Spleen (tissue), 7 donors: ENCODE data around the gene ADGRF3.

Experiments used
- CTCF ChIP-seq, 11 experiments: fragments of 200-600 bp in 7 of 11; fragments of 450-650 bp in 4 of 11; sonication (generic) in 4 of 11; IDR thresholded peaks in 8 of 11; conservative IDR thresholded peaks in 3 of 11; 1 replicate in 7 of 11; 2 replicates in 4 of 11; pipeline versions ENCODE4 v1.4.0 to v1.8.0; 2016 to 2021; ENCODE audit warnings: antibody characterized with exemption in 11 of 11, inconsistent platforms in 4 of 11, mild to moderate bottlenecking in 1 of 11
- POLR2A ChIP-seq, 3 donors: fragments of 450-650 bp; IDR thresholded peaks; one replicate each; pipeline ENCODE4 v1.5.1; 2017; ENCODE audit warnings: antibody characterized with exemption in 3 of 3, mild to moderate bottlenecking in 1 of 3
- POLR2AphosphoS5 ChIP-seq, 3 donors: sonication (generic); formaldehyde crosslinking; IDR thresholded peaks; one replicate each; pipeline ENCODE4 v1.5.1; 2017; ENCODE audit warnings: antibody characterized with exemption in 3 of 3
- donor health status: DM: no; HTN: no; CAD: no; lungs with moderate emphysema.
- donor health status: DM: no; HTN: no; CAD: no.
- donor health status: DM: no; HTN: no; CAD: no.

DNA sequence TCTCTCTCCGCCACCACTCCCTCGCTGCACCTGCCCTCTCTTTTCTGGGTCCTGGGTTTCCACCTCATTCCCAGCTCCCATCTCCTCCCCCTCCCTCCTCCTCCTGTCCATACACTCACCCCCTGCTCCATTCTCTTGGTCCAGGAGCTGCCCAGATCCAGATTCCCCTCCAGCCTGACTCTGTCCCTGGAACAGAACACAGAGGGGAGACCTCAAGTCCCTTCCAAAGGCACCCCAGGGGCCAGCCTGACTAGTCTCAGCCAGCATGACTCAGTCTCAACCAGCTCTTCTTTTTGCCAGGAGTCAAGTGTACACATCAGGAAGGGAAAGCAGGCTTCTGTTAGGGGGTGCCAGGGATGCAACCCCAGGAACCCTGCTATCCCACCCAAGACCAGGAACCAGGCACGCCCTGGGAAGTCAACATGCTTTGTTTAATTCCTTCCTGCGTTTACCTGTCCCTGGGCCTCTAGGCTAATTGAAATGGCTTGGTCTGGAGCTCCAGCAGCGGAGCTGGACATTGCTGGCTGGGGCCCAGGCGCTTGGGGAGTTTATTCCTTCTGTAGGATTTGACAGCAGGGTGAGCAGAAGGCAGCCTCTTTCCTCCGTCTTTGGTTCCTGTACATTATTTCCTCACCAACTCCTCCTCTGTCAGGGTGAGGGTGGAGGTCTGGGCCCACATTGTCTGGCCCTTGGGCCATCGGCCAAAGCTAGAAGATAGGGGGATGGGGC lies 29.0 kb downstream of the ADGRF3 start:
- TF ChIP-seq CTCF (IDR thresholded peaks at IDR 0.05 in 8 of 11, conservative IDR thresholded peaks at IDR 0.05 in 3 of 11) = no peak
- TF ChIP-seq POLR2A (IDR thresholded peaks at IDR 0.05) = no peak
- no peak for TF ChIP-seq POLR2AphosphoS5 (IDR thresholded peaks at IDR 0.05)
